ENCODE measurements around the gene PLCG1. TPM values are rescaled to one million over a fixed set of nuclear protein-coding genes. Genes with fewer than 3 reads are reported as not detected.

The PLCG1 gene
- total and polyA plus RNA-seq, 2 donors (not counting 3 experiments of a cell fraction or from before 2014, with no cell fraction given): 164 to 224 TPM

DNA sequence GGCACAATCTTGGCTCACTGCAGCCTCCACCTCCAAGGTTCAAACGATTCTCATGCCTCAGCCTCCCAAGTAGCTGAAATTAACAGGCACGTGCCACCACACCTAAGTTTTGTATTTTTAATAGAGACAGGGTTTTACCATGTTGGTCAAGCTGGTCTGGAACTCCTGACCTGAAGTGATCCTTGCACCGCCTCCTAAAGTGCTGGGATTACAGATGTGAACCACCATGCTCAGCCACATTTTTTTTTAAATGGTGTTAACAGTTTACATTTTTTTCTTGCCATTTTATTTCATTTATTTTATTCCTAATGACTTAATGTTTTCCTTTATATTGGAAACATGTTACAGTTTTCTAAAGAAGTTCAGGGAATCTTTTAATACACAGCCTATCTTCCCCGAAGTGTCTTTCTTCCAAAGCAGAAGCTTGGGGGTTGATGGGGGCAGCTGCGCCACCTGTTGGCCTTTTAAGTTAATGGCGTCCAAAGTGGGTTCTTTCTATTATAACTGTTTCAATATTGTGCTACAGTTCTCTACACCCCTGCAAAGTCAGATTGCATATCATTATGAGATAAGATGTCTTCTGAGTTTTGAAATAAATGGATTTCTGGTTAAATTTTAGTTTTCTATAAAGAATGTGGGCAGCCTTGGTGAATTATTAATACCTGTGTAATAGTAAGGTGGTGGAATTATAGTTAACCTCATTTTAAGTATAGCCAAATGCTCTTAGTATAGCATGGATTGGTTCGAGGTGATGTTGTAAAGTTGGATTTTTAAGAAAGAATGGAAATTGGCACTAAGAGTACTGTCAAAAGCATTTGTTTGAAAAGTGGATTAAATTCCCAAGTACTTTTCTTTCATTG lies 42.0 kb upstream of the PLCG1 start:
- Histone ChIP-seq H3K9me3 (replicated peaks; ENCODE audit: control insufficient read depth, insufficient read depth, low read length) (no peaks in the 10 kb centered on the region), H3K9me1 (replicated peaks; ENCODE audit: control insufficient read depth, extremely low read depth, insufficient read depth, low read length) (no peaks in the 10 kb centered on the region), H3K4me2 (ENCODE audit: insufficient read depth, low read length) (no peak overlapping the region), H3K4me3 (replicated peaks in 1 of 3; ENCODE audit: insufficient read depth in 1 of 3, low read depth in 1 of 3, low read length in 3 of 3) (no peak overlapping the region), H3K9ac (replicated peaks; ENCODE audit: extremely low read depth, insufficient read depth, low read length) (no peak overlapping the region), H3K79me2 (ENCODE audit: control insufficient read depth, insufficient read depth, low read length) (peaks cover 3% of the 10 kb centered on the region), H3K27ac (ENCODE audit: insufficient read depth, low read depth, low read length) (no peak overlapping the region), H2AFZ (ENCODE audit: low read depth, low read length) (no peak overlapping the region), H3K36me3 (ENCODE audit: control insufficient read depth in 2 of 2, extremely low read depth in 1 of 2, insufficient read depth in 2 of 2, low read length in 2 of 2) (peaks cover 25 to 37% of the 10 kb centered on the region in 2 experiments), H4K20me1 (replicated peaks; ENCODE audit: control insufficient read depth, extremely low read depth, insufficient read depth, low read length) (no peaks in the 10 kb centered on the region), H3K4me1 (ENCODE audit: control insufficient read depth, extremely low read depth, insufficient read depth, low read length) (peaks cover 14% of the 10 kb centered on the region), H3K27me3 (ENCODE audit: control insufficient read depth in 2 of 2, insufficient read depth in 2 of 2, low read length in 2 of 2) (no peaks in the 10 kb centered on the region)
- ChIA-PET CTCF (interaction anchor here (0.7 to 7.9 kb wide), 28 partner anchors 8 to 315 kb away, joined by 3 to 282 read pairs (median 5); no protein-coding TSS in a partner anchor), POLR2A (interaction anchor here (0.9 to 1.0 kb wide), 2 partner anchors 105 to 126 kb away, joined by 3 read pairs; no protein-coding TSS in a partner anchor)
- TF ChIP-seq, protein P1, sequence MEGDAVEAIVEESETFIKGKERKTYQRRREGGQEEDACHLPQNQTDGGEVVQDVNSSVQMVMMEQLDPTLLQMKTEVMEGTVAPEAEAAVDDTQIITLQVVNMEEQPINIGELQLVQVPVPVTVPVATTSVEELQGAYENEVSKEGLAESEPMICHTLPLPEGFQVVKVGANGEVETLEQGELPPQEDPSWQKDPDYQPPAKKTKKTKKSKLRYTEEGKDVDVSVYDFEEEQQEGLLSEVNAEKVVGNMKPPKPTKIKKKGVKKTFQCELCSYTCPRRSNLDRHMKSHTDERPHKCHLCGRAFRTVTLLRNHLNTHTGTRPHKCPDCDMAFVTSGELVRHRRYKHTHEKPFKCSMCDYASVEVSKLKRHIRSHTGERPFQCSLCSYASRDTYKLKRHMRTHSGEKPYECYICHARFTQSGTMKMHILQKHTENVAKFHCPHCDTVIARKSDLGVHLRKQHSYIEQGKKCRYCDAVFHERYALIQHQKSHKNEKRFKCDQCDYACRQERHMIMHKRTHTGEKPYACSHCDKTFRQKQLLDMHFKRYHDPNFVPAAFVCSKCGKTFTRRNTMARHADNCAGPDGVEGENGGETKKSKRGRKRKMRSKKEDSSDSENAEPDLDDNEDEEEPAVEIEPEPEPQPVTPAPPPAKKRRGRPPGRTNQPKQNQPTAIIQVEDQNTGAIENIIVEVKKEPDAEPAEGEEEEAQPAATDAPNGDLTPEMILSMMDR (IDR thresholded peaks at IDR 0.05; ENCODE audit: extremely low read depth in 1 of 2, insufficient read depth in 1 of 2, low read depth in 1 of 2, low read length in 2 of 2): peak; percentile 67 to 75
- TF ChIP-seq, protein P2, sequence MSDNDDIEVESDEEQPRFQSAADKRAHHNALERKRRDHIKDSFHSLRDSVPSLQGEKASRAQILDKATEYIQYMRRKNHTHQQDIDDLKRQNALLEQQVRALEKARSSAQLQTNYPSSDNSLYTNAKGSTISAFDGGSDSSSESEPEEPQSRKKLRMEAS (IDR thresholded peaks at IDR 0.05; ENCODE audit: insufficient read depth, insufficient read length): no peak
- dilution Hi-C loops (cut with MboI; ENCODE audit: extremely low pct_ligation_motif_present, low sequenced_read_pairs) (no loop called here), intact Hi-C loops (cut with micrococcal nuclease) (loop anchor here (1.0 to 2.0 kb wide), 3 partner anchors 67 to 127 kb away; partner anchors contain the start of gene TOP1)
- no TSS peak for BruUV-seq (replicated peaks)
- FAIRE-seq (no peak), DNase-seq (ENCODE audit: low read depth, low spot score) (peak; percentile 71)

Data from endothelial cell of umbilical vein (primary cell).